H9 (cell line): ENCODE results near the gene PHYHIPL. TPM values are rescaled to one million over a fixed set of nuclear protein-coding genes. Genes with fewer than 3 reads are reported as not detected.

Experiments
- DNase-seq: peaks from one replicate; pipeline ENCODE4 v3.0.0-alpha.2; 2017
- H2AFZ ChIP-seq: one replicate; pipeline ENCODE4 v1.6.1; 2013; ENCODE audit warnings: mild to moderate bottlenecking, low read length, control low read depth, moderate library complexity
- H2AK5ac ChIP-seq: 2 replicates; pipeline ENCODE4 v1.6.1; 2013; ENCODE audit warnings: low read length, control low read depth, mixed read lengths; ENCODE audit not compliant: insufficient read length
- H2BK120ac ChIP-seq: one replicate; pipeline ENCODE4 v1.6.1; 2013; ENCODE audit warnings: low read depth, mild to moderate bottlenecking, low read length, control low read depth, inconsistent platforms; ENCODE audit not compliant: poor library complexity, severe bottlenecking
- H2BK12ac ChIP-seq: 2 replicates; pipeline ENCODE4 v1.6.1; 2013; ENCODE audit warnings: low read length, control low read depth, mixed read lengths, low read depth; ENCODE audit not compliant: insufficient read length
- H2BK15ac ChIP-seq: 2 replicates; pipeline ENCODE4 v1.6.1; 2013; ENCODE audit warnings: low read depth, low read length, control low read depth
- H2BK20ac ChIP-seq: one replicate; pipeline ENCODE4 v1.6.1; 2013; ENCODE audit warnings: low read depth, mild to moderate bottlenecking, low read length, control low read depth, inconsistent platforms; ENCODE audit not compliant: poor library complexity, severe bottlenecking
- H2BK5ac ChIP-seq: 2 replicates; pipeline ENCODE4 v1.6.1; 2013; ENCODE audit warnings: low read length, control low read depth, mixed read lengths; ENCODE audit not compliant: insufficient read length
- H3K14ac ChIP-seq: 2 replicates; pipeline ENCODE4 v1.6.1; 2013; ENCODE audit warnings: low read length, control low read depth; ENCODE audit not compliant: insufficient read depth
- H3K18ac ChIP-seq: 2 replicates; pipeline ENCODE4 v1.6.1; 2013; ENCODE audit warnings: low read depth, mild to moderate bottlenecking, mixed read lengths, low read length, control low read depth; ENCODE audit not compliant: insufficient read length
- H3K23ac ChIP-seq: 2 replicates; pipeline ENCODE4 v1.6.1; 2013; ENCODE audit warnings: low read length, control low read depth, mixed read lengths, low read depth; ENCODE audit not compliant: insufficient read length
- H3K23me2 ChIP-seq: 2 replicates; pipeline ENCODE4 v1.6.1; 2013; ENCODE audit warnings: low read depth, mild to moderate bottlenecking, mixed read lengths, low read length, control low read depth; ENCODE audit not compliant: insufficient read length, poor library complexity, severe bottlenecking
- H3K27ac ChIP-seq: 2 replicates; pipeline ENCODE4 v1.5.1; 2013; ENCODE audit warnings: low read length, control low read depth, mixed read lengths, low read depth; ENCODE audit not compliant: insufficient read length
- H3K27me3 ChIP-seq: 2 replicates; pipeline ENCODE4 v1.6.1; 2013; ENCODE audit warnings: low read length, control low read depth, inconsistent platforms; ENCODE audit not compliant: insufficient read depth
- H3K4ac ChIP-seq: 2 replicates; pipeline ENCODE4 v1.6.1; 2013; ENCODE audit warnings: low read depth, mild to moderate bottlenecking, control low read depth, inconsistent platforms, low read length, moderate library complexity
- H3K4me1 ChIP-seq: 2 replicates; pipeline ENCODE4 v1.6.1; 2013; ENCODE audit warnings: low read length, control low read depth, inconsistent platforms; ENCODE audit not compliant: insufficient read depth
- H3K4me2 ChIP-seq: 2 replicates; pipeline ENCODE4 v1.6.1; 2013; ENCODE audit warnings: low read length, control low read depth, mixed read lengths; ENCODE audit not compliant: insufficient read length, insufficient read depth
- H3K56ac ChIP-seq: 2 replicates; pipeline ENCODE4 v1.6.1; 2013; ENCODE audit warnings: low read depth, mild to moderate bottlenecking, mixed read lengths, low read length, control low read depth; ENCODE audit not compliant: insufficient read length
- H3K79me1 ChIP-seq: 2 replicates; pipeline ENCODE4 v1.6.1; 2013; ENCODE audit warnings: low read depth, mild to moderate bottlenecking, moderate library complexity, low read length, control low read depth, inconsistent platforms; ENCODE audit not compliant: insufficient read depth, poor library complexity, severe bottlenecking
- H3K79me2 ChIP-seq: 2 replicates; pipeline ENCODE4 v1.6.1; 2013; ENCODE audit warnings: low read length, control low read depth, inconsistent platforms; ENCODE audit not compliant: insufficient read depth
- H3K9ac ChIP-seq: 2 replicates; pipeline ENCODE4 v1.6.1; 2013; ENCODE audit warnings: low read length, control low read depth, mixed read lengths; ENCODE audit not compliant: insufficient read length; ENCODE audit errors: extremely low read depth
- H3K9me3 ChIP-seq: one replicate; pipeline ENCODE4 v1.6.1; 2013; ENCODE audit warnings: low read depth, low read length, inconsistent platforms; ENCODE audit not compliant: control insufficient read depth
- H3T11ph ChIP-seq: one replicate; pipeline ENCODE4 v1.6.1; 2013; ENCODE audit warnings: mild to moderate bottlenecking, low read length, control low read depth, inconsistent platforms
- H4K20me1 ChIP-seq: one replicate; pipeline ENCODE4 v1.6.1; 2013; ENCODE audit not compliant: control insufficient read depth, insufficient read length, insufficient read depth
- H4K5ac ChIP-seq: 2 replicates; pipeline ENCODE4 v1.6.1; 2013; ENCODE audit warnings: low read depth, mild to moderate bottlenecking, mixed read lengths, low read length, control low read depth; ENCODE audit not compliant: insufficient read length
- H4K8ac ChIP-seq: replicated peaks from 2 replicates; pipeline ENCODE4 v1.6.1; 2013; ENCODE audit warnings: low read length, control low read depth, mixed read lengths, low read depth; ENCODE audit not compliant: insufficient read length
- H4K91ac ChIP-seq: 2 replicates; pipeline ENCODE4 v1.6.1; 2013; ENCODE audit warnings: low read depth, mild to moderate bottlenecking, moderate library complexity, mixed read lengths, low read length, control low read depth; ENCODE audit not compliant: insufficient read length
- H3K27ac Mint-ChIP-seq, 3 experiments: 2 replicates in 2 of 3; 3 replicates in 1 of 3; pipeline ENCODE4 v1.8.0; 2020 to 2021; ENCODE audit warnings: mixed read lengths in 3 of 3, mild to moderate bottlenecking in 1 of 3, moderate library complexity in 1 of 3
- H3K27me3 Mint-ChIP-seq: 2 replicates; pipeline ENCODE4 v1.8.0; 2021; ENCODE audit warnings: low read depth, mild to moderate bottlenecking, moderate library complexity, mixed read lengths
- H3K36me3 Mint-ChIP-seq, 3 experiments: 2 replicates in 2 of 3; 3 replicates in 1 of 3; pipeline ENCODE4 v1.8.0; 2020 to 2021; ENCODE audit warnings: low read depth in 3 of 3, mixed read lengths in 3 of 3; ENCODE audit not compliant: insufficient read depth in 1 of 3
- H3K4me1 Mint-ChIP-seq, 2 experiments: 2 replicates each; pipeline ENCODE4 v1.8.0; 2020; ENCODE audit warnings: mixed read lengths in 2 of 2
- H3K4me3 Mint-ChIP-seq, 2 experiments: 2 replicates in 1 of 2; 3 replicates in 1 of 2; pipeline ENCODE4 v1.8.0; 2020 to 2021; ENCODE audit warnings: mild to moderate bottlenecking in 2 of 2, mixed read lengths in 2 of 2, moderate library complexity in 1 of 2
- H3K9me3 Mint-ChIP-seq, 2 experiments: 2 replicates in 1 of 2; 3 replicates in 1 of 2; pipeline ENCODE4 v1.8.0; 2020; ENCODE audit warnings: mild to moderate bottlenecking in 2 of 2, mixed read lengths in 2 of 2, moderate library complexity in 1 of 2
- CTCF ChIP-seq: fragments of 200-600 bp; sonication (generic); conservative IDR thresholded peaks from 3 replicates; pipeline ENCODE4 v1.8.0; 2021; ENCODE audit warnings: antibody characterized with exemption, mild to moderate bottlenecking
- WGBS: extraction: QIAGEN DNeasy Blood & Tissue Kit; methylation state at CpG from one replicate; pipeline ENCODE4 v1.1.7; 2013; ENCODE audit warnings: missing lambda C conversion rate, low lambda C conversion rate, mixed read lengths; ENCODE audit not compliant: insufficient read length; ENCODE audit errors: extremely low coverage; 5-methylcytosine and 5-hydroxymethylcytosine counted together
- total RNA-seq: library from RNA; stranded (reverse); gene quantifications from 2 replicates; pipeline ENCODE4 v1.2.1, GENCODE V29; 2021

Gene PHYHIPL
- total RNA-seq, 1 experiment from 2014 or later: 0.44 TPM

- Mint-ChIP-seq H3K9me3 (peaks cover under 1 to 3% of the 10 kb centered on the region in 2 experiments; a peak in 1 of 5 replicates), H3K27me3 (no peaks in the 10 kb centered on the region), H3K4me3 (no peak overlapping the region), H3K27ac (no peak overlapping the region; a peak in 1 of 7 replicates), H3K36me3 (no peaks in the 10 kb centered on the region), H3K4me1 (peaks cover 35 to 39% of the 10 kb centered on the region in 2 experiments)
- no peak for DNase-seq
- no peak overlapping the region for H3K9ac ChIP-seq
- H3K4me2 ChIP-seq: no peak overlapping the region
- no peak overlapping the region for H2BK5ac ChIP-seq
- no peak for TF ChIP-seq CTCF
- peaks cover 3% of the 10 kb centered on the region for H3K23me2 ChIP-seq
- no peak overlapping the region for H3T11ph ChIP-seq
- no peaks in the 10 kb centered on the region for H3K79me2 ChIP-seq
- no peak overlapping the region for H3K27ac ChIP-seq
- peaks cover 10% of the 10 kb centered on the region; the same call in 1 of the 2 replicates for H3K4me1 ChIP-seq
- H4K20me1 ChIP-seq: no peaks in the 10 kb centered on the region
- H4K5ac ChIP-seq: no peak overlapping the region
- H4K8ac ChIP-seq: no peak overlapping the region
- H2AFZ ChIP-seq: no peak overlapping the region
- H2BK15ac ChIP-seq: no peak overlapping the region
- no CpG with 5 or more reads among the region's 3 CpGs for whole genome bisulfite sequencing
- H4K91ac ChIP-seq: no peak overlapping the region
- no peak overlapping the region for H2BK12ac ChIP-seq
- H3K14ac ChIP-seq: no peak overlapping the region
- no peaks in the 10 kb centered on the region for H3K27me3 ChIP-seq
- no peaks in the 10 kb centered on the region for H3K79me1 ChIP-seq
- no peak overlapping the region for H2BK120ac ChIP-seq
- no peak overlapping the region for H2BK20ac ChIP-seq
- H3K9me3 ChIP-seq: no peaks in the 10 kb centered on the region
- H3K4ac ChIP-seq: no peak overlapping the region
- H2AK5ac ChIP-seq: no peak overlapping the region
- H3K56ac ChIP-seq: no peak overlapping the region
- no peak overlapping the region for H3K18ac ChIP-seq
- no peak overlapping the region for H3K23ac ChIP-seq
Observed at GRCh38 chr10:59287587-59288255, 111.3 kb downstream of the PHYHIPL start.
